ENCODE data around the gene EEF2K. TPM values are rescaled to one million over a fixed set of nuclear protein-coding genes. Genes with fewer than 3 reads are reported as not detected.

The EEF2K gene
- total and polyA plus RNA-seq, 2 of the 13 experiments (the other 11 are each of a cell fraction or from before 2014, with no cell fraction given), result 22.0 to 23.8 TPM

- TF ChIP-seq NR2C2 (CRISPR knock-in tag; IDR thresholded peaks at IDR 0.05; ENCODE audit: borderline replicate concordance) (no peak), ZNF292 (CRISPR knock-in tag; IDR thresholded peaks at IDR 0.05; ENCODE audit: borderline replicate concordance, low read depth) (peak; percentile 58; the same call in 1 of the 2 replicates), ZNF280B (CRISPR knock-in tag; IDR thresholded peaks at IDR 0.05; ENCODE audit: borderline replicate concordance) (peak; percentile 98), ZNF496 (CRISPR knock-in tag; IDR thresholded peaks at IDR 0.05; ENCODE audit: insufficient replicate concordance) (no peak), LCORL (IDR thresholded peaks at IDR 0.05) (no peak), LCORL (CRISPR knock-in tag; IDR thresholded peaks at IDR 0.05) (peak; percentile 86), MTERF4 (CRISPR knock-in tag; IDR thresholded peaks at IDR 0.05) (peak; percentile 98), SIX1 (CRISPR knock-in tag; IDR thresholded peaks at IDR 0.05; ENCODE audit: borderline replicate concordance) (no peak), ZKSCAN1 (IDR thresholded peaks at IDR 0.05; ENCODE audit: low read length) (no peak), ZNF607 (CRISPR knock-in tag; IDR thresholded peaks at IDR 0.05; ENCODE audit: borderline replicate concordance) (peak; percentile 96; the same call in 1 of the 2 replicates), MXD3 (CRISPR knock-in tag; IDR thresholded peaks at IDR 0.05) (peak; percentile 95), KDM5A (IDR thresholded peaks at IDR 0.05; ENCODE audit: borderline replicate concordance, low read length) (no peak), KMT2B (CRISPR knock-in tag; IDR thresholded peaks at IDR 0.05) (no peak), MED13 (CRISPR knock-in tag; IDR thresholded peaks at IDR 0.05) (peak; percentile 72), TAF15 (IDR thresholded peaks at IDR 0.05; ENCODE audit: low read depth, low read length, poor library complexity, severe bottlenecking) (peak; percentile 21), BCL6 (CRISPR knock-in tag; IDR thresholded peaks at IDR 0.05) (peak; percentile 25), MYC (CRISPR knock-in tag; IDR thresholded peaks at IDR 0.05; ENCODE audit: borderline replicate concordance) (peak; percentile 89), E2F5 (CRISPR knock-in tag; conservative IDR thresholded peaks at IDR 0.05) (peak; percentile 32; the same call in 1 of the 2 replicates), JDP2 (CRISPR knock-in tag; IDR thresholded peaks at IDR 0.05; ENCODE audit: borderline replicate concordance) (no peak), SPEN (CRISPR knock-in tag; IDR thresholded peaks at IDR 0.05; ENCODE audit: low read depth) (peak; percentile 92), ZNF841 (CRISPR knock-in tag; IDR thresholded peaks at IDR 0.05; ENCODE audit: borderline replicate concordance) (no peak)
- TF ChIP-seq, protein P1, sequence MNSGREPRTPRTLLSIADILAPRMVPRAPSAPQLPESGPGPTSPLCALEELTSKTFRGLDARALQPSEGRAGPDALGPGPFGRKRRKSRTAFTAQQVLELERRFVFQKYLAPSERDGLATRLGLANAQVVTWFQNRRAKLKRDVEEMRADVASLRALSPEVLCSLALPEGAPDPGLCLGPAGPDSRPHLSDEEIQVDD (CRISPR knock-in tag; IDR thresholded peaks at IDR 0.05; ENCODE audit: borderline replicate concordance), result 0 out of 2 replicates have a peak, but pooled peaks have one; percentile 96
- TF ChIP-seq, protein P2, sequence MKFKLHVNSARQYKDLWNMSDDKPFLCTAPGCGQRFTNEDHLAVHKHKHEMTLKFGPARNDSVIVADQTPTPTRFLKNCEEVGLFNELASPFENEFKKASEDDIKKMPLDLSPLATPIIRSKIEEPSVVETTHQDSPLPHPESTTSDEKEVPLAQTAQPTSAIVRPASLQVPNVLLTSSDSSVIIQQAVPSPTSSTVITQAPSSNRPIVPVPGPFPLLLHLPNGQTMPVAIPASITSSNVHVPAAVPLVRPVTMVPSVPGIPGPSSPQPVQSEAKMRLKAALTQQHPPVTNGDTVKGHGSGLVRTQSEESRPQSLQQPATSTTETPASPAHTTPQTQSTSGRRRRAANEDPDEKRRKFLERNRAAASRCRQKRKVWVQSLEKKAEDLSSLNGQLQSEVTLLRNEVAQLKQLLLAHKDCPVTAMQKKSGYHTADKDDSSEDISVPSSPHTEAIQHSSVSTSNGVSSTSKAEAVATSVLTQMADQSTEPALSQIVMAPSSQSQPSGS (CRISPR knock-in tag; IDR thresholded peaks at IDR 0.05), result peak; percentile 56; the same call in 1 of the 2 replicates
- TF ChIP-seq, protein P3, sequence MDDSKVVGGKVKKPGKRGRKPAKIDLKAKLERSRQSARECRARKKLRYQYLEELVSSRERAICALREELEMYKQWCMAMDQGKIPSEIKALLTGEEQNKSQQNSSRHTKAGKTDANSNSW (CRISPR knock-in tag; IDR thresholded peaks at IDR 0.05; ENCODE audit: borderline replicate concordance), result peak; percentile 63; the same call in 1 of the 2 replicates
Observed at GRCh38 chr16:22190081-22190775, 15.8 kb upstream of the EEF2K start (continued).

Data from HepG2 (cell line).